GM19238 (cell line): ENCODE results near the gene CETN2.
"Not testable (repeated sequence)": the region's sequence is repeated elsewhere in the genome, so short reads cannot be mapped to it uniquely, and the experiment has no call there.

ENCODE experiments used
- DNase-seq: peaks from one replicate; pipeline ENCODE4 v3.0.0; 2011; ENCODE audit warnings: low spot score; ENCODE audit not compliant: insufficient read length

The CETN2 gene

DNA sequence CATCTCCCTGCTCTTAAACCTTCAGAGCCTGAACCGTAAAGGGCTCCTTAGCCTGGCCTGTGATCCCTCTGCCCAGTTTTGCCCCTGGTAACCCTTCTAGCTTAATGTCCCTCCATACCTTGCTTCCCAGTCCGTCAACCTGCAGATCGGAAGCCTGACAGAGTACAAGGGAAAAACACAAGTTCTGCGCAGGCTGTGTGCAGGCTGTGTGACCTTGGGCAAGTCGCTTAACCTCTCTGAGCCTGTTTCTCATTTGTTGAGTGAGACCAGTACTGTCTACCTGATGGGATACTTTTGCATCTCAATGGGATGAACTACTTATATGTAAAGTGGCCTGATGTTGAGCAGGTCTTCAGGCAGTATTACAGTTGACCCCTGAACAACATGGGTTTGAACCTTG lies 2.0 kb upstream of the CETN2 start:
- no peak for DNase-seq

DNA sequence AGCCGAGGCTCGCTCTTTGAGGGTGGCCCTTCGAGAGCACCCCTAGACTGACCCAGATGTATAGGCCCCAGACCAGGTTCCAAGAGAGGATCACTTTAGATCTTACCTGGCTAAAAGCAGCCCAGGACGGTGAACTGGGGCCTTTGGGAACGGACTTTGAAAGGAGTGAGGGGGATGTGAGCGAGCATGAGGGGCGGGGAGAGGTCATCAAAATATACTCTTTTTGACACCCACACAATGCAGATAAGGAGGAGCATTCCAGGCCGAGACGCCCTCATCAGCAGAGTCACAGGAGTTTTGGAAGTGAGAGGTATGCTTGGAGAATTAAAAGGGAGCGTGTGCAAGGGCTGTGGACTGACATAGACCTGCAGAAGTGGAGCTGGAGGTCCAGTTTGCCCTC lies 834 bp upstream of the CETN2 start:
- no peak for DNase-seq

- DNase-seq: no peak
Measured at GRCh38 chrX:152824841-152825374, 5.6 kb downstream of the CETN2 start.

- no peak for DNase-seq
Measured at GRCh38 chrX:152823657-152824056, 6.9 kb downstream of the CETN2 start.

GRCh38 chrX:152822383-152823086 lies 8.0 kb downstream of the CETN2 start:
- no peak for DNase-seq

- no peak for DNase-seq
Measured at GRCh38 chrX:152821145-152821765, 9.3 kb downstream of the CETN2 start.

DNA sequence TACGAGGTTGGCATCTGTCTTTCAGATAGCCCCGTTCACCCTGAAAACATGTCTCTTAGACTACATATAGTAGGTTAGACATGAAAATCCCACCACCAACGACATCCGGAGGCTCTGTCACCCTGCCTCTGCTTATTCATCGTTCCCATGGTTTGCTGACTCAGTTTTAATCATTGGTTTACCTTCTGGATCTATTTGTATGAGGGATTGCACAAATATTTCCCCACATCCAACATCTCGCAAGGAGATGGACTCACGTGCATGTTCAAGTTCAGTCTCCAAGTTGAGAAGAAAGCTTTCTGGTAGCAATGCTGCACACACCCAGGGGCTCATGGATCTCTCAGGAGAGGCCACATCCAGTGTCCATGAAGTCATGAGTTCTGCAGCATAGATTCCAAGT lies 10.8 kb downstream of the CETN2 start:
- DNase-seq: no peak

DNA sequence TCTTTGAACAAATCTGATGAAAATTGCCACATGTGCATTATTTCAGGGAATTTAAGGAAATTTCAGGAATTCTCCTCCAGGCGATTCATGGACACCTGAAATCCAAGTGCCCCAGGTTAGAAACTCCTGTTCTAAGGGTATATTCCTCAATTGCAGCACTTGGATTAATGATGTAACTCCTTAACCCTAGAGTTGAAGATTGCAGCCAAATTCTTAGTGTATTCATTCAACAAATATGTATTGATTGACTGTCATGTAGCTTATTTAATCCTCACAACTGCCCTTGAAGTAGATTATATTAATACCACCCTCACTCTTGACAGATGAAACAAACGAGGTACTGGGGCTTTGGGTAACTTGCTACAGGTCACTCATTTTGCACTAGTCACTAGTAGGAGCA lies 11.3 kb downstream of the CETN2 start:
- DNase-seq: no peak

- DNase-seq: no peak
Measured at GRCh38 chrX:152818356-152818755, 12.2 kb downstream of the CETN2 start.

- DNase-seq: no peak
Measured at GRCh38 chrX:152817078-152817764, 13.3 kb downstream of the CETN2 start.

DNA sequence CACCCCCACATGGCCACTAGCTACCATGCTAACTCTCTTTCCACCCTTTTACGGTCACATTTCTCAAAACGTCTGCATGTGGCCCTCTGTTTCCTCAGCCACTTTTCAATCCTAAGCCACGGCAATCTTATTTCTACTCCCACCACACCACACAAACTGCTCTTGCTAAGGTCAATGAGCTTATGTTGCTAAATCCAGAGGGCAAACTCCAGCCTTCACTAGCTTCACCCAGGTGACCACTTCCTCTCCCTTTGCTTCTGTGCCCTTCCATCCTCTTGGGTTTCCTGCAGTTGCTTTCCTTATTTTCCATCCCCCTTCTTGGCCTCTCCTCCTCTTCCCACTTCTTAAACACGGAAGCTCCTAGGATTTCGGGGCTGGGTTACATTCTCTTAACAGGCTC lies 16.5 kb downstream of the CETN2 start:
- DNase-seq: no peak

GRCh38 chrX:152813206-152813605 lies 17.4 kb downstream of the CETN2 start:
- DNase-seq: no peak

GRCh38 chrX:152810403-152810802 lies 20.2 kb downstream of the CETN2 start:
- DNase-seq: no peak

DNA sequence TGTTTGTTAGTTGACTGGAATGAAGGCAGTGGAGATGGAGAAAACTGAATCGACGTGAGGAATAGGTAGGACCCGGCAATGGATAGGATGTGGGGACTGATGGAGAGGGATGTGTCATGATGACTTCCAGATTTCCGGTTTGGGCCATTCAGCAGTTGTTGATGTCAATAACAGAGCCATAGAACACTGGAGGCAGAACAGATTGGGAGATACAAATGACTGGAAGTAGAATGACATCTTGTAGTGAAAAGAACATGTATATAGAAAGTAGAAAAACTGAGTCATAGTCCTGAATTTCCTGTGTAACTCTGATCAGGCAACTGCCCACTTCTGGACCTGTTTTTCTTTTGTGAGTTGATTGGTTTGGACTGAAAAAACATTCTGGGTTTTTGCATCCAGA lies 24.5 kb downstream of the CETN2 start:
- DNase-seq: no peak

DNA sequence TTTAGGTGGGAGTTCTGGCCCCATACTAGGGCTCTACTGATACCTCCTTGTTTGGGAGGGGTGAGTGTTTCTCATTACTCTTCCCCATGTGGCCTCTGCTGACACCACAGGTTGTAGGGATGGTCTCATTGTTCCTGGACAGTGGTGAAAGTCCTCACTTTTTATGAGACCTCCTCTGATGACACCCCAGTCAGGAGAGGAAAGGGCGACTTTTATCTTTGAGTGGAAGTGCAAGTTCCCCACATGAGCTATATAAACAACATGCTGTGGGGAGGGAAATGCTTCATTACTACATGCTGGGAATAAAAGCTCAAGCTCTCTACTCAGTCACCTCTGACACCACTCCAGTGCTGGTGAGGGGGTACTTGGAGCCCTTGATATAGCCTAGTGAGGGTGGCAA lies 31.6 kb downstream of the CETN2 start:
- DNase-seq: no peak

DNA sequence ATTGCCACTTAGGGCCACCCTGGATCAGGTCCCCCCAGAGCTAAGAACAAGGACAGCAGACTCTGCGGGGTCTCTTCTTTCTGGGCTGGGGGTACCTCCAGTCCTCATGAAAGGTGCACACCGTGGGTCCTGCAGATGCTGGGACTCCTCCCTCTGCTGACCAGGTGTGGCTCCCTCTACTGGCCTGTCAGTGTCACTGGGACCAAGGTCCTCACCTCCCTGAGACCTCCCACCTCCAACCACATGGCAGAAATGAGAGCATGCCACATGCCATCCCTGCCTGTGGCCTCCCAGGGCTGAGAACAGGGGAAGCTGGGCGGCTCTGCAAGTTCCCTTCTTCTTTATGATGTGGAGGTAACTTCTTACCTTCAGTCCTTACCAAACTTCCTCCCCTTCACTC lies 43.5 kb downstream of the CETN2 start:
- not testable (repeated sequence) for DNase-seq
